GM19328 (cell line): ENCODE results near the gene PRPSAP2.
"Not testable (repeated sequence)": the region's sequence is repeated elsewhere in the genome, so short reads cannot be mapped to it uniquely, and the experiment has no call there.

Experiments used
- ATAC-seq: cut with Tn5 transposase; IDR thresholded peaks from one replicate; pipeline ENCODE4 v1.9.1; 2021; ENCODE audit warnings: mild to moderate bottlenecking, moderate library complexity; ENCODE audit not compliant: unreplicated experiment

Gene PRPSAP2

DNA sequence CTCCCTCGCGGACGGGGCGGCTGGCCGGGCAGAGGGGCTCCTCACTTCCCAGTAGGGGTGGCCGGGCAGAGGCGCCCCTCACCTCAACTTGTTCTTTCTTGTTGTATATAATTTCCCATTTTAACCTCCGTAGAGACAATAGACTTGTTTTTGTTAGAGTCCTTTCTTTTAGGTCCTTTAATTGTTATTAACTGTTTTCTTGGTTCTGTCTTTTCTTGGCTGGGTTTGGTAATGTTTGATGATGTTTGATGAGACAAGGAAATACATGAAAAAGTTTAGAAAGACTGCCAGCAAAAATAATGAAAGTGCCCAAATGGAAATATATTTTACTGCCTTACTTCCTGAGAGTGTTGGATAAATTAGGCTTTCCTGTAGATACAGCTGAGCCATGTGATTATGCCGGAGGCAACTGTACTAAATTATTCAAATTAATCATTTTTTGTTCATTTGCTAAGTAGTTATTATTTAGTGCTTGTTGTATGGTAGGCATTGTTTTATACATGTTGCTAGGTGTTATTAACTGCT lies 30.9 kb downstream of the PRPSAP2 start:
- ATAC-seq = no peak

DNA sequence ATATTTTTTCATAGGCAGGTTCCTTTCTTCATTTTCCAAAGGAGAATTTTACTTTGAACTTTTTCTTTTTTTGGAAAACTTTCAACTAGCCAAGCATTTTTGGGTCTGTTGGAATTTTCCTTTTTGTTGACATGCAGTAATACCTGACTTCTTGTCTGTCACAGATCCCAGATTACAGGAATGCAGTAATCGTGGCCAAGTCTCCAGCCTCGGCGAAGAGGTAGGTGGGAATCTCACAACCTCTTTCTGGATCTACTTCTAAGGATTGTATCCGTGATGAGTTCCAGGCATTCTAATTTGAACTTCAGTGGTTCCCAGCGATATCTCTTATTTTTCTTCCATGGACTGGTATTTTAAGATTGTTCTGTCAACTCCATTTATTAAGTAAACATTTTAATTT lies 31.7 kb downstream of the PRPSAP2 start:
- no peak for ATAC-seq

DNA sequence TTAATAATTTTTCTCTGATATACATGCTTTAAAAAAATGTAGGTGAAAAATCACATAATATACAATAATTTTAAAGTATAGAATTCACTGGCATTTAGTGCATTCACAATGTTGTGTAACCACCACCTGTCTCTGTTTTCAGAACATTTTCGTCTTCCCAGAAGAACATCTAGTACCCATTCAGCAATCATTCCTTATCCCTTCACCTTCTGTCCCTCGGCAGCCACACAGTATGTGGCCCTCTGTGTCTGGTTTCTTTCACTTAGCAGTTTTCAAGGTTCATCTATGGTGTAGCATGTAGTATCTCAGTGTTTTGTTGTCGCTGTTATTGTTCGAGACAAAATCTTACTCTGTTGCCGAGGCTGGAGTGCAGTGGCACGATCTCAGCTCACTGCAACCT lies 33.6 kb downstream of the PRPSAP2 start:
- ATAC-seq = no peak

DNA sequence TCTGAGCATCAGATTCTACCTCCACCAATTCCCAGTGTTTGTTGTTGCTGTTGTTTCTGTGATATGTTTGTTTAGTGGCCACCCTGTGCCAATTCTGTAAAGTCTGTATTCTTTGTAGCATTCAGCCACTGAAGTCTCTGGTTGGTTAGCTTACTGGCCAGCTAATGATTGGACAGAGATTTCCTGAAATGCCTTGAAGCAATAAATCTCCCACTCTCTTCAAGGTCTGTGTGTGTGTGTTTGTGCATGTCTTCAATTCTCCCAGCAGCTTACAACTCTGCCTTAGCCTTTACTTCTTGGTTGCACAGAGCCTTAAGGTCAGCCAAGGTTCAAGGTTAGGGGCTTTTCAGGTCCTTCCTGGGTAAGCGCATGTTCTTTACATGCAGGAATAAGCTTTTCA lies 38.2 kb downstream of the PRPSAP2 start:
- no peak for ATAC-seq

DNA sequence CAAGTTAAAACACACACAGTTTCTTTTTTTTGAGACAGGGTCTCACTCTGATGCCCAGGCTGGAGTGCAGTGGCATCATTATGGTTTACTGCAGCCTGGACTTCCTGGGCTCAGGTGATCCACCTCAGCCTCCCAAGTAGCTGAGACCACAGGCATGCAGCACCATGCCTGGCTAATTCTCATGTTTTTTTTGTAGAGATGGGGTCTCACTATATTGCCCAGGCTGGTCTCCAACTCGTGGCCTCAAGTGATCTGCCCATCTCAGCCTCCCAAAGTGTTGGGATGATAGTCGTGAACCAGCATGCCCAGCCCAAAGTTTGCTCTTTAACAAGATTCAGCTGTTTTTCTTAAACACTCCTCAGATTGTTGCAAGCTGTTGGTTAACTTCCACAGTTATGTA lies 39.0 kb downstream of the PRPSAP2 start:
- ATAC-seq = no peak

DNA sequence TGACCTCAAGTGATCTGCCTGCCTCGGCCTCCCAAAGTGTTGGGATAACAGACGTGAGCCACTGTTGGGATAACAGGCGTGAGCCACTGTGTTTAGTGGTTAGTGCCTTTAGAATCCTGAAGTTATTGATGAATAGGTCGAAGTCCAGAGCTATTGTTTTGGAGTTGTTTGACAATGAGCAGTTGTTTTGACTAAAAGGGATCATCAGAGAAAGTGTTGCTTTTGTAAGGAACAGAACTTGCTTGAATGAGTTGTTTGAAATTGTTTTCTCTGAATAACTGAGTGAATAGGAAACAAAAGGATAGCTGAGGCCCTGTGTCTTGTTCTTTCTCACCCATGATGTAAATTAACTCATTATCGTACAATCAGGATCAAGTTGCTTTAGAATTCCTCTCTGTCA lies 46.6 kb downstream of the PRPSAP2 start:
- ATAC-seq = no peak

DNA sequence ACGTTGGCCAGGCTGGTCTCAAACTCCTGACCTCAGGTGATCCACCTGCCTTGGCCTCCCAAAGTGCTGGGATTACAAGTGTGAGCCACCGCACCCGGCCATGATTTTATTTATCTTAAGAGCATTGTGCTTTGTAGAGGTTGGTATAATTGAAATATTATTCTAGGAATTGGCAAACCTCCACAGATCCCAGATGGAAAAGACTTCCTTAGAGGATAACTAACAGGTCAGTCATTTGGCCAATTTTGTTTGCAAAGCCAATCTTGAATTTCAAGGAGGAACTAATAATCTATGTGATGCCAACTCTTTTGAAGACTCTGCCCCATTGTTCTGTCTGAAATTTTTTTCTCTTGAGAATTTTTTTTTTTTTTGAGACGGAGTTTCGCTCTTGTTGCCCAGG lies 47.3 kb downstream of the PRPSAP2 start:
- ATAC-seq = no peak

DNA sequence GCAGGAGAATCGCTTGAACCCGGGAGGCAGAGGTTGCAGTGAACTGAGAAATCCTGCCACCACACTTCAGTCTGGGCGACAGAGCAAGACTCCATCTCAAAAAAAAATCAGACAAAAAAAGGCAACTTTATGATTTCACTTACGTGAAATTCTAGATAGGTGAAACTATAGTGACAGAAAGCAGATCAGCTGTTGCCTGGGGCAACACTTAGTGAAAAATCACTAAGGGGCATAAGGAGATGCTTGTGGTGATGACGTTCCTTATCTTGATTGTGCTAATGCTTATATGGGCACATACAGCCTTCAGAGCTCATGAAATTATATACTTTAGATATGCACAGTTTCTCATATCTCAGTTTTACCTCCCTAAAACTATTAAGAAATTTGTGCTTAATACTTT lies 52.4 kb downstream of the PRPSAP2 start:
- no peak for ATAC-seq

DNA sequence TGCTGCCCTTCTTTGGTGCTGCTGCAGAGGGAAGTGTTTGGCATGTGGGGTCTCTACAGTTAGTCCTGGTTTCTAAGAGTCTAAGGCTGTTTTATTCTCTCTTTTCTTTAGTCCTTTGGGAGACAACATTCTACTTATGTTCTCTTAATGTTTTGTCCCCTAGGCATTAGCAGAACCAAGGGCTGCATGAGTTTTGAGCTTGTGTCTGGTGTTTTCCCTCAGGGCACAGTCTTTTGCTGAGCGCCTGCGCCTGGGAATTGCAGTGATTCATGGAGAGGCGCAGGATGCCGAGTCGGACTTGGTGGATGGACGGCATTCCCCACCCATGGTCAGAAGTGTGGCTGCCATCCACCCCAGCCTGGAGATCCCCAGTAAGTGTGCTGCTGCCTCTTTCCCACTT lies 53.0 kb downstream of the PRPSAP2 start:
- no peak for ATAC-seq

DNA sequence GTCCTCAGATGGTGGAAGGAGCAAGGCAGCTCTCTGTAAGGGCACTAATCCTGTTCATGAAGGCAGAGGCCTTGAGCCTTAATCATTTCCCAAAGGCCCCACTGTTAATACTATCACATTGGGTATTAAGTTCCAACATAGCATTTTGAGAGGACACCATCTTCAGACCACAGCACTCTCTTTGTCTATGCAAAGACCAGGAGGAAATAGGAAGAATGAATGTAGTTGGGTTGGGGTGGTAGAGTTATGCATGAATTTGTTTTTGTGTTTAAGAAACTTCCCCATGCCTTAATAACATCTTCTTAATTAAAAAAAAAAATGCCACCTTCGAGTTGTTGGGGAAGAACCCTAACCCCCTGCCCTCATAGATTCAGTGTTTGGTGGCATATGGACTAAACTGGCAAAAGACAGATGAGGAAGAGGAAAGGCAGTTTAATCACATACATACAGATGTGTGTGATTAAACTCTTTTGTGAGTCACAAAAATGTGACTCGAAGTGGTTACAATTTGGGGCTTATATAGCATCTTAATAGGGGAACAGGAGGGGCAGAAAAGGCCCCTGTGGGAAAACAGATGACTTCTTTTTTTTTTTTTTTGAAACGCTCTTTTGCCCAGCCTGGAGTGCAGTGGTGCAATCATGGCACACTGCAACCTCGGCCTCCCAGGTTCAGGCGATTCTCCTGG lies 59.0 kb downstream of the PRPSAP2 start:
- no peak for ATAC-seq

DNA sequence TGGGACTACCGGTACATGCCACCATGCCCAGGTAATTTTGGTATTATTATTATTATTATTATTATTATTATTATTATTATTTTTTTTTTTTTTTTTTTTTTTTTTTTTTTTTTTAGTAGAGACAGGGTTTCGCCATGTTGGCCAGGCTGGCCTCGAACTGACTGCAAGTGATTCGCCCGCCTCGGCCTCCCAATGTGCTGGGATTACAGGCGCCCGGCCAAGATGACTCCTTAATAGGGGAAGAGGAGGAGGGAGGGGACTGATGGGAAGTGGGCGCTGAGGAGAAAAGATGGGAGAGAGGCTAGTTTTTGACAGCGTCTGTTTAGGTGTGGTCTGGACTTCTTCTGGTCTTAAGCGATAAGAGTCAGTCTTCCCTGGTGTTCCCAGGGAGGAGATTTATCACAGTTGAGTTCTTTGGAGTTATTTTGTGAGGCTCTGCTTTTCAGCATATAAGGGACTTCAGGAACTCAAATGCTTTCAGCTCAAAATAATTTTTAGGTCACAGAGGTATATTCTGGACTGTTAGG lies 59.6 kb downstream of the PRPSAP2 start:
- no peak for ATAC-seq

DNA sequence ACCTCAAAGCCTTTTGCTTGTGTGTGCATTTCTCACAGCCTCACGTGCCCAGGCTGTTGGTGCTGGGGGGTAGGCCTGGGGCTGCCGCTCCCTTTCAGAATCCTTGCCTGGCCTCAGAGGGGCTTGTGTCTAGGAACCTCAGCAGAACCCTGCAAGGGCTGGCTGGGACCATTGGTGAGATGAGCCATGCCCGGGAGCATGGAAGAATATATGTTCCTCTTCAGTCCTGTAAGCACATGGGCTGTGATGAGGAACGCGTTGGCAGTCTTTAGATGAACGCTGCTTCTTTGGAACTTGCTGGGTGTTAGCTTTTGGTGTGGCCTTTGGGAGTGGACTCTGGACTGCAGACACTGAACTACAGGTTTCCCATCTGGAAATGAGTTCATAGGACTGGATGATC lies 62.0 kb downstream of the PRPSAP2 start:
- ATAC-seq = no peak

DNA sequence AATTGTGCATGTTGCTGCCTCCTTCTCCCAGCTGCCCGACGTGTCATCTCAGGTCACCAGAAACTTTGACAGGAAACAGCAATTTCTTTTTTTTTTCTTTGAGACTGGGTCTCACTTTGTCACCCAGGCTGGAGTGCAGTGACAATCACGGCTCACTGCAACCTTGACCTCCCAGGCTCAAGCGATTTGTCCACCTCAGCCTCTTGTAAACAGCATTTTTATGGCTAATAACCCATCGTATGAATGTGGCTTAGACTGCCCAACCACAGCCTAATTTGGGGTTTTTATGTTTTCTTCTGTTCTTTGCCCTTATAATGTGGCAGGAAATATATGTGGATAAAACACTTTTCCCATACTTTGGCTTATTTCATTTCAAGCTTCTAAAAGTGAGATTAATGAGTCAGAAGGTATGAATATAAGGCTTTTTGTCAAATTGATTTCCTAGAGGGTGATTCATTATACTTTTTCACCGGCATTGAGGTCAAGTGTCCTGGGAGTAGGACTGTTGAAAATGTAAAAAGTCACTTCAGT lies 63.0 kb downstream of the PRPSAP2 start:
- ATAC-seq = no peak

DNA sequence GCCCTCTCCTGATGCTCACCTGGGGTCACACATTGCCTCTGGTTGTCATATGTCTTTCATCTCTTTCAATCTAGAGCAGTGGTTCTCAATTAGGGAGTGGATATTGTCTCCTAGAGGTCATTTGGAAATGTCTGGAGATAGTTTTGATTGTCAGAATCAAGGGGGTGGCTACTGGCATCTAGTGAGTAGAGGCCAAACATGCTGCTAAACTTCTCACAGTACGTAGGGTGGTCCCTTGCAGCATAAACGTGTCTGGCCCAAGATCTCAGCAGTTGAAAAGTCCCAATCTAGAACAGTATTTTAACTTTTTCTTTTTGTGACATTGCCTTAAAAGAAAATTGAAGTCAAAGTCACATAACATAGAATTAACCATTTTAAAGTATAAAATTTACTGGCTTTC lies 63.6 kb downstream of the PRPSAP2 start:
- no peak for ATAC-seq

DNA sequence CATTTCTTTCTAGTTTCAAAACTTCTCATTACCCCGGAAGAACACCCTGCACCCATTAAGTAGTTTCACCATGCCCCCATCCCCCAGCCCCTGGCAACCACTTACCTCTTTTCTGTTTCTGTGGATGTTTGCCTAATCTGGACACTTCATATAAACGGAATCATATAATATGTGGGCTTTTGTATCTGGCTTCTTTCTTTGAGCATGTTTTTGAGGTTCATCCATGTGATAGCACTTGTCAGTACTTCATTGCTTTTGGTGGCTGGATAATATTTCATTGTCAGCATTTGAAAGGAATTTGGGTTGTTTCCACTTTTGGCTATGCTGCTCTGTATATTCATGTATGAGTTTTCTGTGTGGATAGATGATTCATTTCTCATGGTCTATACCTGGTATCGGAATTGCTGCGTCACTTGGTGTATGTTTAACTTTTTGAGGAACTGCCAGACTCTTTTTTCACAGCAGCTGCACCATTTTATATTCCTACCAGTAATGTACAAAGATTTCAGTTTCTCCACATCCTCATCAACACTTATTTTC lies 64.1 kb downstream of the PRPSAP2 start:
- ATAC-seq = no peak

DNA sequence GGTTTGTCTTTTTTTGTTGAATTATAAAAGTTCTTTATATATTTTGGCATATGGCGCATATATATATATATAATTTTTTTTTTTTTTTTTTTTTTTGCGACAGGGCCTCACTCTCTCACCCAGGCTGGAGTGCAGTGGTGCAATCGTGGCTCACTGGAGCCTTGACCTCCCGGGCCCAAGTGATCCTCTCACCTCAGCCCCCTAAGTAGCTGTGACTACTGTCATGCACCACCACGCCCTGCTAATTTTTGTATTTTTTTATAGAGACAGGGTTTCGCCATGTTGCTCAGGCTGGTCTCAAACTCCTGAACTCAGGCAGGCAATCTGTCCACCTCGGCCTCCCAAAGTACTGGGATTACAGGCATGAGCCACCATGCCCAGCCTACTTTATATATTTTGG lies 64.7 kb downstream of the PRPSAP2 start:
- not testable (repeated sequence) for ATAC-seq

DNA sequence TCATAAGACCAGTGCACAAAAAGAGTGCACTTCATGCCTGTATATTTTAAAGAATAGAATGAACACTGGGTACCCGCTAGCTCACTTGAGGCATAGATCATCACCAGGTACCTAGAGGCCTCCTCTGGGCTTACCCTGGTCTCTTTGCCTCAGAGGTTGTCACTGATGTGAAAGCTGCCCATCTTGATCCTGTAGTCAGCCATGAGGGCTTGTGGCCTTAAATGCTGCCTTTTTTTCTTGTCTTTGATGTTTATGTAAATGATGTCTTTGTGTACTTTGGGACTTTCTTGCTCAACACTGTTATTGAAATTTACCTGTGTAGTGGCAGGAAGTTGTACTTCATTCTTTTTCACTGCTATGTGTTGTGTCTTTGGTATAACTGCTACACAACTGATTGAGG lies 67.3 kb downstream of the PRPSAP2 start:
- no peak for ATAC-seq

DNA sequence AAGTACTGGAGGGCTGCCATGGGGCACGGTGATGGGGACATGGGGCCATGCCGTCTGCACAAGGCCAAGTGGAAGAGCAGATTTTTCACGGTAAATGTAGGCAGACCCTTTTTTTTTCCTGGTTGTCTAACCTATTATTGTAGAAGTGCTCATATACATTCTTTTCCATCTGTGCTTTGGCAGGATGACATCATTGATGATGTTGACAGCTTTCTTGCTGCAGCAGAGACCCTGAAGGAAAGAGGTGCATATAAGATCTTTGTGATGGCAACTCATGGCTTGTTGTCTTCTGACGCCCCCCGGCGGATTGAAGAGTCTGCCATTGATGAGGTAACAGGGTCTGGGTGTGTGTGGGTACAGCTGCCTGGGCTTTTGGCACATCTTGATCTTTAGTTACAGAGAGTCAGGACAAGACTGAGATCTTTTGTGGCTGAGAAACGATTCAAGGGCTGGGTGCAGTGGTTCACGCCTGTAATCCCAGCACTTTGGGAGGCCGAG lies 70.7 kb downstream of the PRPSAP2 start:
- ATAC-seq = no peak

DNA sequence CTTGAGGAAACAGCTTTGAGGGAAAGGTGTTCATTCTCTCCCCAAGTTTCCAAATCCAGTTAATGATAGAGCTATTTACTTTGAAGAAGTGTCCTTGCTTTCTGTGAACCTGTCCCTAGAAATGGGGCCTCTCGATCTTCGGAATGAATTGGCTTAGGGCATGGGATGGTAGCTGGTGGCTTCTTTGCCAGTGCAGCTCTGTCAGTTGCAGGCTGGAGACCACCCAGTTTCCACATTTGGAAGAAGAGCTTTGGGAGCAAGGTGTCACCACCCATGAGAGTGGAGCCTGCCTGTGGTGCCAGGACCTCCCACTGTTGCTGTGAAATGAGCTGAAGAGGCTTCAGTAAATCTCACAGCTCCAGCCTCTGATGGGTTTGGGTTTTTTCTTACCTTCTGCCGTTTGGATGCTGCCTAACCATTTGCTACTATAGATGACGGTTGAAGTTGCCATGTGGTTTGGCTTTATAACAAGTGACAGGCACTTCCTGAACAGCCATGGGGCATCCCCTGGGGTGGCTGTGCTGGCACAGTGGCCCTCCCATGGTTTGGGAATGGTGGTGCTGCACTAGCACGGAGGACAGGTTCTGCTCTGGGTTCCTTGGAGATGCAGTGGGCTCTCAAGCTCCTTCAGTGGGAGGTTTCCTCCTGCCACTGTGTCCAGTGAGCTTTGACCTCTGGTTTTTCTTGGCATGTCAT lies 74.6 kb downstream of the PRPSAP2 start:
- no peak for ATAC-seq

DNA sequence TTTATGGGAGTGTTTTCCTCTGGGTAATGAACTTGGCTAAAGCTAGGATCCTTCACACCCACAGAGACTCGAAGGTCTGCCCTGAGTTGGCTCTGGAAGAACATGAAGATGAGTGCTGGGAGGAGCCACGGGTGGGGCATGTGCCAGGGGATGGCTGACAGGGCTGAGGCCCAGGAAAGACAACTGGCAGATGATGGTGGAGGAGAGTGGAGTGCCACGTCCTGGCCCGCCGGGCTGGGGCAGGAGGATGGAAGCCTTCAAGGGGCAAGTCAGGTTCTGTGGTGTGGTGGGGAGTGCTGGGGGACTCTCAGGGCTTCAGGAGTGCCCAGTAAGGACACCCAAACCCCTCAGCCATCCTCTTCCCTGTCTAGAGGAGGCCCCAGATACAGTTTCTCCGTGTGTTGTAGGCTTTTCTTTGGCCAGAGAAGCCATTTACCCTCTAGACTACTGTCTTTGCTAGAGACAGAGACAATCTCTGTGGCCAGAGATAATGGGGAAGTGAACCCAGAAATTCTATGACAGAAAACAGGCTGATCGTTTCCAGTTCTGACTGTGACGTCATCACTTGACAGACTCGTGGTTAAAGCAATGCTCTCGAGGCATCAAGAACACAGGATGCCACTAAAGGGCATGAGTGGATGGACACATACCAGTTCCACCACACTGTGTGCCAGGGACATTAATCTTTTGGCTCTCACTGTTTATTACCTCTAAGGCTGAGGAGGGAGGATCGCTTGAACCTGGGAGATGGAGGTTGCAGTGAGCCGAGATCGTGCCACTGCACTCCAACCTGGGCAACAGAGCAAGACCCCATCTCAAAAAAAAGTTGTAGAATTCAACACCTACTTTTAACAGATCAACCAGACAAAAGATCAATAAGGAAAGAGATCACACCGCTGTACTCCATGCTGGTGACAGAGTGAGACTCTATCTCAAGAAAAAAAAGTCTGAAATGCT lies 75.4 kb downstream of the PRPSAP2 start:
- no peak for ATAC-seq
